ENCODE data around the gene ZNF70.
A peak's percentile ranks its signal among the peaks of the same experiment; 100 is the strongest.

The ZNF70 gene

GRCh38 chr22:23750367-23750713, 572 bp downstream of the ZNF70 start:
- CTCF ChIA-PET, result no interaction called here
- POLR2A ChIA-PET (ENCODE audit: low non-redundant PET), result interaction anchor here (0.6 kb wide), 1 partner anchor 12 kb away, joined by 4 read pairs; no protein-coding TSS in a partner anchor

GRCh38 chr22:23749841-23750301, 1.0 kb downstream of the ZNF70 start:
- POLR2A ChIA-PET (ENCODE audit: low non-redundant PET), result no interaction called here
- H3K27ac ChIP-seq, result no peak overlapping the region
- CTCF ChIA-PET, result no interaction called here
- DNase-seq (ENCODE audit: low spot score), result no peak
- no peak for TF ChIP-seq CTCF (conservative IDR thresholded peaks at IDR 0.05; ENCODE audit: low read depth)

More at GRCh38 chr22:23750367-23750713, 572 bp downstream of the ZNF70 start:
- no peak for TF ChIP-seq CTCF (conservative IDR thresholded peaks at IDR 0.05; ENCODE audit: low read depth)
- peak overlapping the region; percentile 87 for H3K27ac ChIP-seq
- no peak for DNase-seq (ENCODE audit: low spot score)

- POLR2A ChIA-PET (ENCODE audit: low non-redundant PET), result no interaction called here
- no peak overlapping the region for H3K27ac ChIP-seq
- CTCF ChIA-PET, result no interaction called here
- no peak for DNase-seq (ENCODE audit: low spot score)
- TF ChIP-seq CTCF (conservative IDR thresholded peaks at IDR 0.05; ENCODE audit: low read depth), result no peak
Measured at GRCh38 chr22:23745791-23746190, 5.1 kb downstream of the ZNF70 start.

GRCh38 chr22:23744485-23744884, 6.4 kb downstream of the ZNF70 start:
- ChIA-PET CTCF (interaction anchor here (0.6 kb wide), 1 partner anchor 1566 kb away, joined by 3 read pairs; no protein-coding TSS in a partner anchor), POLR2A (ENCODE audit: low non-redundant PET) (no interaction called here)
- no peak for TF ChIP-seq CTCF (conservative IDR thresholded peaks at IDR 0.05; ENCODE audit: low read depth)
- DNase-seq (ENCODE audit: low spot score), result no peak
- no peak overlapping the region for H3K27ac ChIP-seq

GRCh38 chr22:23744001-23744400, 6.9 kb downstream of the ZNF70 start:
- DNase-seq (ENCODE audit: low spot score), result no peak
- TF ChIP-seq CTCF (conservative IDR thresholded peaks at IDR 0.05; ENCODE audit: low read depth), result no peak
- ChIA-PET CTCF (no interaction called here), POLR2A (ENCODE audit: low non-redundant PET) (no interaction called here)
- H3K27ac ChIP-seq, result no peak overlapping the region

GRCh38 chr22:23743303-23743705, 7.6 kb downstream of the ZNF70 start:
- CTCF ChIA-PET, result interaction anchor here (0.5 kb wide), 1 partner anchor 83 kb away, joined by 3 read pairs; no protein-coding TSS in a partner anchor
- no peak for TF ChIP-seq CTCF (conservative IDR thresholded peaks at IDR 0.05; ENCODE audit: low read depth)
- DNase-seq (ENCODE audit: low spot score), result no peak
- POLR2A ChIA-PET (ENCODE audit: low non-redundant PET), result no interaction called here
- no peak overlapping the region for H3K27ac ChIP-seq

All from RWPE1 (cell line).